Left lung (tissue), 10 donors: ENCODE measurements around the gene PHF20. TPM values are rescaled to one million over a fixed set of nuclear protein-coding genes. Genes with fewer than 3 reads are reported as not detected.
"Not testable (repeated sequence)": the region's sequence is repeated elsewhere in the genome, so short reads cannot be mapped to it uniquely, and the experiment has no call there.

Experiments used
- ATAC-seq: fragments of 200-7000 bp; cut with Tn5 transposase; one replicate; pipeline ENCODE4 v1.9.1; 2020; ENCODE audit warnings: moderate library complexity
- DNase-seq, 4 donors: peaks; one replicate each; pipeline ENCODE4 v3.0.0-alpha.2; 2013 to 2020
- H3K27ac ChIP-seq, 2 donors: fragments of 200-600 bp; sonication (generic) in 1 of 2; one replicate each; pipeline versions ENCODE4 v1.5.0 to v1.8.0; 2020 to 2021
- H3K27me3 ChIP-seq, 2 donors: fragments of 200-600 bp; sonication (generic) in 1 of 2; one replicate each; pipeline versions ENCODE4 v1.5.0 to v1.8.0; 2020 to 2021
- H3K36me3 ChIP-seq, 2 donors: fragments of 200-600 bp; sonication (generic) in 1 of 2; one replicate each; pipeline versions ENCODE4 v1.5.0 to v1.8.0; 2020 to 2021
- H3K4me1 ChIP-seq, 2 donors: fragments of 200-600 bp; one replicate each; pipeline ENCODE4 v1.8.0; 2021
- H3K4me3 ChIP-seq, 2 donors: fragments of 200-600 bp; sonication (generic) in 1 of 2; one replicate each; pipeline versions ENCODE4 v1.5.0 to v1.8.0; 2020 to 2021; ENCODE audit warnings: mild to moderate bottlenecking in 1 of 2
- H3K9me3 ChIP-seq, 2 donors: fragments of 200-600 bp; sonication (generic) in 1 of 2; one replicate each; pipeline versions ENCODE4 v1.5.0 to v1.8.0; 2020 to 2021
- CTCF ChIP-seq, 2 donors: fragments of 200-600 bp; sonication (generic) in 1 of 2; IDR thresholded peaks; one replicate each; pipeline versions ENCODE4 v1.5.0 to v1.8.0; 2021; ENCODE audit warnings: antibody characterized with exemption in 2 of 2
- intact Hi-C, 2 donors: fragments of 100-400 bp; cut with DNase I; formaldehyde crosslinking; loops; one replicate each; pipeline versions ENCODE4 v1.11.2 to v1.14.2; 2022
- polyA plus RNA-seq, 6 donors: library from polyadenylated mRNA; unstranded; fragments of 120-200 nt; gene quantifications; one replicate each; pipeline ENCODE4 v1.2.1, GENCODE V29; 2013; ENCODE audit not compliant: insufficient read length in 6 of 6
- total RNA-seq, 2 donors: library from RNA; stranded (reverse); fragmentation: NEBNext Ultra II Directional; extraction: Animal tissue kit (Norgen Biotek cat#: 25700); gene quantifications; one replicate each; pipeline ENCODE4 v1.2.1, GENCODE V29; 2021
- donor health status: DM: no; HTN: yes; CAD: no.
- donor health status: DM: no; HTN: no; CAD: no.

PHF20 gene
- total and polyA plus RNA-seq, 8 donors: 31.1 to 43.4 (median 39.6) TPM

- no peak overlapping the region for H3K4me3 ChIP-seq
- H3K4me1 ChIP-seq: peaks cover 0 to 8% of the 10 kb centered on the region in 2 donors
- H3K27me3 ChIP-seq: no peaks in the 10 kb centered on the region
- H3K27ac ChIP-seq: peak overlapping the region in 1 of 2 donors; percentile 18
- no peak for ATAC-seq
- no peak for DNase-seq
- H3K36me3 ChIP-seq: peaks cover 0 to 32% of the 10 kb centered on the region in 2 donors
- TF ChIP-seq CTCF (IDR thresholded peaks at IDR 0.05): no peak
- intact Hi-C loops: no loop called here
- H3K9me3 ChIP-seq: no peaks in the 10 kb centered on the region
Observed at GRCh38 chr20:35854713-35855348, 83.0 kb downstream of the PHF20 start.

- ATAC-seq, H3K9me3 ChIP-seq, intact Hi-C loops, H3K27me3 ChIP-seq, DNase-seq, H3K4me3 ChIP-seq, H3K27ac ChIP-seq, H3K4me1 ChIP-seq: not testable (repeated sequence)
- H3K36me3 ChIP-seq: peaks cover 0 to 33% of the 10 kb centered on the region in 2 donors
Observed at GRCh38 chr20:35855641-35856040, 83.8 kb downstream of the PHF20 start.

DNA sequence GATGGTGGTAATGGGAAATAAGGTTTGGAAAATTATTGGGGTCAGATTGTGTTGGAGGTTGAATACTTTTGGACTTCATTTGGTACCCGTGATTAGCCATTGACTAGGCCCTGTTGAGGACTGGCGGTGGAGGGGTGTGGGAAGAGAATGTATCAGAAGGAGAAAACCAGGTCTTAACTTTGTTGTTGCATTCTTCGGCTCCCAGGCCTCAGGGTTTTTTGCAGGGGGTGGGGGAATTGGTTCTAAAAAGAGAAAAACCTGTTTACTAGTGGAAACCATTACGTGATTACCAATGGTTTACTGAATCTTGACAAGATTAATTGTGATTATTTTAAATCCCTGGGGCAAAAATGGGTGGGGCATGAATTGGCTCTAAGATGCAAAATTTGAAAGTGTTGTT lies 85.1 kb downstream of the PHF20 start:
- Histone ChIP-seq H3K36me3 (peaks cover 0 to 33% of the 10 kb centered on the region in 2 donors), H3K4me3 (no peak overlapping the region), H3K4me1 (peaks cover 0 to 2% of the 10 kb centered on the region in 2 donors), H3K9me3 (no peaks in the 10 kb centered on the region), H3K27me3 (no peaks in the 10 kb centered on the region), H3K27ac (no peak overlapping the region)
- no peak for DNase-seq
- intact Hi-C loops: no loop called here
- ATAC-seq: no peak
- no peak for TF ChIP-seq CTCF (IDR thresholded peaks at IDR 0.05)

- no peak for TF ChIP-seq CTCF (IDR thresholded peaks at IDR 0.05)
- H3K9me3 ChIP-seq: no peaks in the 10 kb centered on the region
Observed at GRCh38 chr20:35866418-35867202, 94.8 kb downstream of the PHF20 start.

GRCh38 chr20:35870541-35871258 lies 98.9 kb downstream of the PHF20 start:
- Histone ChIP-seq H3K27me3 (no peaks in the 10 kb centered on the region), H3K27ac (peak overlapping the region in 1 of 2 donors; percentile 45), H3K4me3 (no peak overlapping the region), H3K36me3 (peaks cover 0 to 34% of the 10 kb centered on the region in 2 donors), H3K4me1 (no peaks in the 10 kb centered on the region), H3K9me3 (no peaks in the 10 kb centered on the region)
- DNase-seq: no peak
- ATAC-seq: no peak
- no peak for TF ChIP-seq CTCF (IDR thresholded peaks at IDR 0.05)
- intact Hi-C loops: no loop called here

More at GRCh38 chr20:35866418-35867202, 94.8 kb downstream of the PHF20 start:
- DNase-seq (no peak), ATAC-seq (no peak)
- no peak overlapping the region for H3K27ac ChIP-seq
- H3K36me3 ChIP-seq: peaks cover 0 to 23% of the 10 kb centered on the region in 2 donors
- no peak overlapping the region for H3K4me3 ChIP-seq
- H3K27me3 ChIP-seq: no peaks in the 10 kb centered on the region
- H3K4me1 ChIP-seq: no peaks in the 10 kb centered on the region
- intact Hi-C loops: no loop called here
